Pancreas (tissue), 10 donors: Measurements from ENCODE around the gene RETREG1. TPM values are rescaled to one million over a fixed set of nuclear protein-coding genes. Genes with fewer than 3 reads are reported as not detected.
"Not testable (repeated sequence)": the region's sequence is repeated elsewhere in the genome, so short reads cannot be mapped to it uniquely, and the experiment has no call there.

Experiments
- ATAC-seq, 4 donors: fragments of 200-7000 bp; cut with Tn5 transposase; one replicate each; pipeline versions ENCODE4 v1.8.0 to v1.9.1; 2020; ENCODE audit warnings: mild to moderate bottlenecking in 4 of 4, moderate library complexity in 4 of 4
- DNase-seq, 6 donors: peaks; one replicate each; pipeline ENCODE4 v3.0.0-alpha.2; 2020
- FAIRE-seq: peaks from 2 replicates; lab custom pipeline; 2012; peaks lifted over from hg19 to GRCh38; lab: Jason Lieb, UNC
- H3K27ac ChIP-seq, 4 donors: fragments of 200-600 bp; sonication (generic); 1 replicate in 3 of 4; 2 replicates in 1 of 4; pipeline versions ENCODE4 v1.5.0 to v1.8.0; 2020
- H3K27me3 ChIP-seq, 4 donors: fragments of 200-600 bp; one replicate each; pipeline ENCODE4 v1.8.0; 2021
- H3K36me3 ChIP-seq, 3 donors: fragments of 200-600 bp; sonication (generic) in 1 of 3; one replicate each; pipeline versions ENCODE4 v1.5.0 to v1.8.0; 2020 to 2021
- H3K4me1 ChIP-seq, 3 donors: fragments of 200-600 bp; one replicate each; pipeline ENCODE4 v1.8.0; 2021
- H3K4me3 ChIP-seq, 4 donors: fragments of 200-600 bp; sonication (generic) in 2 of 4; one replicate each; pipeline versions ENCODE4 v1.5.0 to v1.8.0; 2020 to 2021
- H3K9me3 ChIP-seq, 4 donors: fragments of 200-600 bp; one replicate each; pipeline ENCODE4 v1.8.0; 2021
- CTCF ChIP-seq, 4 donors: fragments of 200-600 bp; sonication (generic) in 3 of 4; IDR thresholded peaks; one replicate each; pipeline versions ENCODE4 v1.5.0 to v1.8.0; 2021; ENCODE audit warnings: antibody characterized with exemption in 4 of 4
- WGBS, 2 donors: extraction: QIAGEN DNeasy Blood & Tissue Kit; methylation state at CpG; one replicate each; pipeline ENCODE4 v1.1.7; 2013; 5-methylcytosine and 5-hydroxymethylcytosine counted together
- intact Hi-C, 3 donors: fragments of 100-400 bp; cut with DNase I; formaldehyde crosslinking; loops; one replicate each; pipeline versions ENCODE4 v1.11.1 to v1.14.2; 2022
- polyA plus RNA-seq, 2 donors: library from polyadenylated mRNA; stranded (reverse); fragments of 200-250 nt; gene quantifications; one replicate each; pipeline ENCODE4 v1.2.3, GENCODE V29; 2013
- total RNA-seq, 6 donors: library from RNA; stranded (reverse); fragmentation: NEBNext Ultra II Directional in 4 of 6; extraction: Animal tissue kit (Norgen Biotek cat#: 25700) in 4 of 6; gene quantifications; one replicate each; pipeline versions ENCODE4 v1.2.1 to v1.2.4, GENCODE V29; 2021 to 2023
- donor health status: healthy with polysubstance abuse.
- donor health status: DM: no; HTN: no; CAD: no; lungs with moderate emphysema.
- donor health status: DM: no; HTN: no; CAD: no.
- donor health status: control.
- donor health status: control.
- donor health status: Bipolar disorder and iron deficiency.
- donor health status: DM: yes; HTN: yes; CAD: no.
- donor health status: DM: no; HTN: no; CAD: no.
- donor health status: DM: no; HTN: no; CAD: no.
- donor health status: DM: yes; HTN: yes; CAD: no.

RETREG1 gene
- total and polyA plus RNA-seq, 8 donors: 5.3 to 22.6 (median 15.5) TPM

- Histone ChIP-seq H3K27me3 (no peaks in the 10 kb centered on the region), H3K36me3 (no peaks in the 10 kb centered on the region), H3K9me3 (no peaks in the 10 kb centered on the region), H3K27ac (no peak overlapping the region), H3K4me3 (no peak overlapping the region), H3K4me1 (no peaks in the 10 kb centered on the region)
- ATAC-seq: no peak
- no peak for TF ChIP-seq CTCF (IDR thresholded peaks at IDR 0.05)
- FAIRE-seq: no peak
- intact Hi-C loops: no loop called here
- DNase-seq: no peak
- 41 to 71% methylated on average over 6 of the region's 6 CpGs for WGBS, 2 donors
Measured at GRCh38 chr5:16654647-16655334, 38.0 kb upstream of the RETREG1 start.

DNA sequence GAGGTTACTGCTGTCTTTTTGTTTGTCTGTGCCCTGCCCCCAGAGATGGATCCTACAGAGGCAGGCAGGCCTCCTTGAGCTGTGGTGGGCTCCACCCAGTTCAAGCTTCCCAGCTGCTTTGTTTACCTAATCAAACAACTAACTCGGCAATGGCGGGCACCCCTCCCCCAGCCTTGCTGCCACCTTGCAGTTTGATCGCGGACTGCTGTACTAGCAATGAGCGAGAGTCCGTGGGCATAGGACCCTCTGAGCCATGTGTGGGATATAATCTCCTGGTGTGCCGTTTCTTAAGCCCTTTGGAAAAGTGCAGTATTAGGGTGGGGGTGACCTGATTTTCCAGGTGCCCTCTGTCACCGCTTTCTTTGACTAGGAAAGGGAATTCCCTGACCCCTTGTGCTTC, 31.9 kb upstream of the RETREG1 start:
- 73 to 77% methylated on average over 8 of the region's 8 CpGs for WGBS, 2 donors
- H3K27me3 ChIP-seq, H3K9me3 ChIP-seq, H3K4me1 ChIP-seq, DNase-seq, H3K36me3 ChIP-seq, H3K27ac ChIP-seq, FAIRE-seq, intact Hi-C loops, H3K4me3 ChIP-seq, ATAC-seq: not testable (repeated sequence)

- TF ChIP-seq CTCF (IDR thresholded peaks at IDR 0.05): no peak
- no peaks in the 10 kb centered on the region for H3K9me3 ChIP-seq
- no peak overlapping the region for H3K27ac ChIP-seq
- intact Hi-C loops: no loop called here
- H3K4me3 ChIP-seq: no peak overlapping the region
- ATAC-seq (no peak), FAIRE-seq (no peak), DNase-seq (no peak)
- no peaks in the 10 kb centered on the region for H3K27me3 ChIP-seq
- no peaks in the 10 kb centered on the region for H3K4me1 ChIP-seq
- WGBS, 2 donors: 82 to 88% methylated on average over 11 of the region's 11 CpGs
- H3K36me3 ChIP-seq: no peaks in the 10 kb centered on the region
Measured at GRCh38 chr5:16644301-16644889, 27.6 kb upstream of the RETREG1 start.

DNA sequence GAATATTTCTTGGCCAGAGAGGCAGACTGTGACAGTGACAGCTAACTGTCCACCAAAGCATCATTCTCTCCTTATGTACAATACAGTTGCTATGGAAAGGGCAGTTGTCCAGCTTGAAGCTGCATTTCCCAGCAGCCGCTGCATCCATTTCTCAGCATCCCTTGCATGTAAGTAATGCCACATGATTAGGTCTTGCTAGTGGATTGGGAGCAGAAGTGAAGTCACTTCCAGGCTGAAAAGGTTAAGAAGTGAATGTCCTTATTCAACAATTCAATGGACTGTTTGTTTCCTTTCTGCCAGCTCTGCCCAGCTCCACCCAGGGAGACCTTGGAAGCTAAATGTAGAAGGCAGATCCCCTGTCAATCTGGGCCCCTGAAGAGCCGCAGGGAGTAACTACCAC, 26.1 kb upstream of the RETREG1 start:
- no peak overlapping the region for H3K27ac ChIP-seq
- no peak overlapping the region for H3K4me3 ChIP-seq
- 70 to 72% methylated on average over 2 of the region's 2 CpGs for WGBS, 2 donors
- ATAC-seq (no peak), FAIRE-seq (no peak), DNase-seq (no peak)
- no peak for TF ChIP-seq CTCF (IDR thresholded peaks at IDR 0.05)
- H3K36me3 ChIP-seq: no peaks in the 10 kb centered on the region
- H3K9me3 ChIP-seq: no peaks in the 10 kb centered on the region
- H3K4me1 ChIP-seq: no peaks in the 10 kb centered on the region
- intact Hi-C loops: no loop called here
- H3K27me3 ChIP-seq: no peaks in the 10 kb centered on the region

GRCh38 chr5:16639206-16639605, 22.4 kb upstream of the RETREG1 start:
- H3K36me3 ChIP-seq: no peaks in the 10 kb centered on the region
- no peaks in the 10 kb centered on the region for H3K9me3 ChIP-seq
- no peak overlapping the region for H3K4me3 ChIP-seq
- no peak for FAIRE-seq
- DNase-seq: no peak
- WGBS, 2 donors: 91 to 97% methylated on average over 4 of the region's 4 CpGs
- no peak for TF ChIP-seq CTCF (IDR thresholded peaks at IDR 0.05)
- H3K27me3 ChIP-seq: no peaks in the 10 kb centered on the region
- H3K4me1 ChIP-seq: no peaks in the 10 kb centered on the region
- ATAC-seq: no peak
- H3K27ac ChIP-seq: no peak overlapping the region
- intact Hi-C loops: no loop called here
